Middle frontal gyrus (tissue), 1 donor: Measurements from ENCODE around the gene KRTAP10-5.
"Not testable (repeated sequence)": the region's sequence is repeated elsewhere in the genome, so short reads cannot be mapped to it uniquely, and the experiment has no call there.

Source experiments
- DNase-seq: peaks from one replicate; pipeline ENCODE4 v3.0.0-alpha.2; 2015; ENCODE audit warnings: low spot score; ENCODE audit errors: extremely low spot score

The KRTAP10-5 gene, protein sequence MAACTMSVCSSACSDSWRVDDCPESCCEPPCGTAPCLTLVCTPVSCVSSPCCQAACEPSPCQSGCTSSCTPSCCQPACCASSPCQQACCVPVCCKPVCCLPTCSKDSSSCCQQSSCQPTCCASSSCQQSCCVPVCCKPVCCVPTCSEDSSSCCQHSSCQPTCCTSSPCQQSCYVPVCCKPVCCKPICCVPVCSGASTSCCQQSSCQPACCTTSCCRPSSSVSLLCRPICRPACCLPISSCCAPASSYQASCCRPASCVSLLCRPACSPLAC

DNA sequence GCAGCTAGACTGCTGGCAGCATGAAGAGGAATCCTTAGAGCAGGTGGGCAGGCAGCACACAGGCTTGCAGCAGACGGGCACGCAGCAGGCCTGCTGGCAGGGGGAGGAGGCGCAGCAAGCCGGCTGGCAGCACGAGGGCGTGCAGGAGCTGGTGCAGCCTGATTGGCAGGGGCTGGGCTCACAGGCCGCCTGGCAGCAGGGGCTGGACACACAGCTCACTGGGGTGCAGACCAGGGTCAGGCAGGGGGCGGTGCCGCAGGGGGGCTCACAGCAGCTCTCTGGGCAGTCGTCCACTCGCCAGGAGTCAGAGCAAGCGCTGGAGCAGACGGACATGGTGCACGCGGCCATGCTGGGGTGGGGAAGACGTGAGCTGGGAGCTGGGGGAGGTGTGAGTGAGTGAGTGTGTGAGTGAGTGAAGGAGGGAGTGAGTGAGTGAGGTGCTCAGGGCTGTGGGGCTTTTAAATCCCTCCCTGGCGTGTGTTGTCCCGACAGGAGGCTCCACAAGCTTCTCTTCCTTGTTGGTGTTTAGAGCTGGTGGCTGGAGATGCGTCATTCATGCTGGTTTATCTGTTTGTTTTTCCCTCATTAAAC lies at the start of gene KRTAP10-5:
Gene KRTAP10-5, minus strand, starts transcription at position 374 of the 591 bp plus-strand sequence. Its CDS starts 26 bp downstream, at position 348.
- DNase-seq, result not testable (repeated sequence)

DNA sequence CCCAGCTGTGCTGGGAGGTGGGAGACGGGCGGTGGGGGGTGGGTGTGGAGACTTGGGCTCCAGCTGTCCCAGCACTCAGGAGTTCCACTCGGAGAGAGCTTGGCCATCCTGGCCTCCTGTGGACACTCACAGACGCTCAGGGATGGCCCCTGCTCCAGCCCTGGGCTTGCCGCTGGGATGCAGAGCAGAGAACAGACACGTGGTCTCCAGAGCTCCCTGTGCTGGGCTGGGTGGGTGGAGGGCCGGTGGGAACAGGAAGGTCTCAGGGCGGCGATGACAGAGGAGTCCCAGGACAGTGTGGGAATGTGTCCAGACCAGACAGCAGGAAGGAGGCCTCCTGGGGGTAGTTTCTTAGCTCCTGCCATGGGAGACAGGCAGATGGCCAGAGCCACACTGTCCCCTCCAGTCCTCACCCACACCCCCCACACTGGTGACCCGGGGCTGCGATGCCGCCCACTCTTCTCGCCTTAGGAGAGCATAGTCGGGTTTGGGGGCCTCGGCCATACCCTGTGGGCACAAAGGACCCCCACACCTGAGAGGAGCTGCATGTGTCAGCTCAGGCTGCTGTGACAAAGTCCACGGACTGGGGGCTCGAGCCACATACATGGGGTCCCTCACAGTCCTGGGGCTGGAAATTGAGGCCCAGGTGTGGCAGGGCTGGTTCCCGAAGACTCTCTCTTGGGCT lies 48.4 kb upstream of the KRTAP10-5 start:
- DNase-seq, result no peak

DNA sequence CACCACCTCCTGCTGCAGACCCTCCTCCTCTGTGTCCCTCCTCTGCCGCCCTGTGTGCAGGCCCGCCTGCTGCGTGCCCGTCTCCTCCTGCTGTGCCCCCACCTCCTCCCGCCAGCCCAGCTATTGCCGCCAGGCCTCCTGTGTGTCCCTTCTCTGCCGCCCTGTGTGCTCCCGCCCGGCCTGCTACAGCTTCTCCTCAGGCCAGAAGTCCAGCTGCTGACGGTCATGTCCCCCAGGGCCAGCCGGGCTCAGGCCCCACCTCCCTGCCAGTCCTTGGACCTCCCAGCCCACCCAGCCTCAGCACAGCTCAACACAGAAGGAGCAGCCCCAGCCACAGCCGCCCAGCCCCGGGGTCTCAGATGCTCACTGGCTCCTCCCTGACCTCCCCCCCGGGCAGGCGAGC lies 47.4 kb upstream of the KRTAP10-5 start:
- not testable (repeated sequence) for DNase-seq

DNA sequence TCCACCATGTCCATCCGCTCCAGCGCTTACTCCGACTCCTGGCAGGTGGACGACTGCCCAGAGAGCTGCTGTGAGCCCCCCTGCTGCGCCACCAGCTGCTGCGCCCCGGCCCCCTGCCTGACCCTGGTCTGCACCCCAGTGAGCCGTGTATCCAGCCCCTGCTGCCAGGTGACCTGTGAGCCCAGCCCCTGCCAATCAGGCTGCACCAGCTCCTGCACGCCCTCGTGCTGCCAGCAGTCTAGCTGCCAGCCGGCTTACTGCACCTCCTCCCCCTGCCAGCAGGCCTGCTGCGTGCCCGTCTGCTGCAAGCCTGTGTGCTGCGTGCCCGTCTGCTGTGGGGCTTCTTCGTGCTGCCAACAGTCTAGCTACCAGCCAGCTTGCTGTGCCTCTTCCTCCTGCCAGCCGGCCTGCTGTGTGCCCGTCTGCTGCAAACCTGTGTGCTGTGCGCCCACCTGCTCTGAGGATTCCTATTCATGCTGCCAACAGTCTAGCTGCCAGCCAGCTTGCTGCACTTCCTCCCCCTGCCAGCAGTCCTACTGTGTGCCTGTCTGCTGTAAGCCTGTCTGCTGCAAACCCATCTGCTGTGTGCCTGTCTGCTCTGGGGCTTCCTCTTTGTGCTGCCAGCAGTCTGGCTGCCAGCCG lies 46.9 kb upstream of the KRTAP10-5 start:
- DNase-seq, result not testable (repeated sequence)

DNA sequence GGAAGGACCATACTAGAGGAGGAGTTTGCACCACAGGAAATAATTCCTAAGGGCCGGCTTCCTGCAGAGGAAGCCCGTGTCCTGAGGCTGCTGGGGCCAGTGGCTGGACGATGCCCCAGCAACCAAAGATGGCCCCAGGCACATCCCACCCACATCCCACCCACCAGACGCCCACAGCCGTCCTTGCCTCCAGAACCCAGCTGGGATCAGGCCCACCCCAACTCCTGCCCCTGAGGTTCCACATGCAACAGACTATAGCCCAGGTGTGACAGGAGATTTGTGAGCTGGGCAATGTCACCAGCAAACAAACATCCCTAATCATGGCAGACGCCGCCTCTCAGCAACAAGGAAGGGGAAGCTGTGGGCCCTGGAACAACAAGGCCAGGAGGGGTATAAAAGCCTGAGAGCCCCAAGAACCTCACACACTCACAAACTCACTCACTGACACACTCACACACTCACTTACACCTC lies 46.3 kb upstream of the KRTAP10-5 start, which contains the start of gene KRTAP10-9:
Gene KRTAP10-9, plus strand, starts transcription at position 421 of the 471 bp plus-strand sequence. CDS start 79 bp downstream, outside the sequence.
- DNase-seq, result no peak

DNA sequence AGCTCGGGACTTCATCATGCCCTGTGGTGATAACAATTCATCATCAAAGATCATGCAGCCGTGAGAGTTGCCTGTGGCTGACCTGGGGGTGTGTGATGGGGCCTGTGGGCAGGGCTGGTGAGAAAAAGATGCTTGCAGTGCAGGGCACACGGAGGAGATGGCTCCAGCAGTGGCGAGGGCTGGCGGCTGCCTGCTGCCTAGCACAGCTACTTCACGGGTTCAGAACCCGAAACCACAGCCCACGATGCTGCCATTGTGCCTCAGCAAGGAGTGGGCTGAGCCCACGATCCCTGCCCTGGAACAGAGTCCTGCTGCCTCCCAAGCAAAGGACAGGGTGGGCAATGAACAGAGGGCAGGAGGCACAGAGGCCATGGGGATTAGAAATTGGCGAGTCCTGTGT lies 45.9 kb upstream of the KRTAP10-5 start:
- DNase-seq, result no peak

DNA sequence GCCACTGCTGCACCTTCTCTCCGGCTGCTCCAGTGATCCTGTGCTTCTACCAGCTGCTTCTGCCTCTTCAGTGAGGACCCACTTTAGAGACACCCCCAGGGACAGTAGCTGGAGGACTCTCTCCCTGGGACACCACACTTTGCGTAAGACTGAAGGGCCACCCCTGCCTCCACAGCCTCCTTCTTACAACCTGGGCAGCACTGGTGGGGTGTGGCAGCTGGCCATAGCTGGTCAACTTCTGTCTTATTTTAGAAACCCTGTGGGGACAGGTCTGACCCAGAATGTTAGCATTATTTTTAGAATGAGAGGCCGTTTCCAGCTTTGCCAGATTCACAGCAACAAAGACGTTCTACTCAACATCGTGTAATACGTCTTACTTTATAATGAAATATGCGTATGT lies 45.4 kb upstream of the KRTAP10-5 start:
- no peak for DNase-seq

DNA sequence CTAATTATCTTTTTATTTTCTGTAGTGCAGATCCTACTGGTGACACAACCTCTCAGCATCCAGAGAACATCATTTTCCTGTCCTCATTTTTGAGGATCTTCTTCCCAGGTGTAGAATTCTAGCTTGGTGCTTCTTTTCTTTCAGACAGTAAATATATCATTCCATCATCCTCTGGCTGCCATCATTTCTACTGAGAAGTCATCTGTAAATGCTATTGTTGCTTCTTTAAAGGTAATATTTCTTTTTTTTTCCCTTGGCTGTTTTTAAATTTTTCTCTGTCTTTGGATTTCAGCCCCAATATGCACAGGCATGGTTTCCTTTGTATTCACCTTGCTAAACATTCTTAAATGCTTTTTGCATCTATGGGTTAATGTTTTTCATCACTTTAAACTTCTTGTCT lies 43.2 kb upstream of the KRTAP10-5 start:
- no peak for DNase-seq

DNA sequence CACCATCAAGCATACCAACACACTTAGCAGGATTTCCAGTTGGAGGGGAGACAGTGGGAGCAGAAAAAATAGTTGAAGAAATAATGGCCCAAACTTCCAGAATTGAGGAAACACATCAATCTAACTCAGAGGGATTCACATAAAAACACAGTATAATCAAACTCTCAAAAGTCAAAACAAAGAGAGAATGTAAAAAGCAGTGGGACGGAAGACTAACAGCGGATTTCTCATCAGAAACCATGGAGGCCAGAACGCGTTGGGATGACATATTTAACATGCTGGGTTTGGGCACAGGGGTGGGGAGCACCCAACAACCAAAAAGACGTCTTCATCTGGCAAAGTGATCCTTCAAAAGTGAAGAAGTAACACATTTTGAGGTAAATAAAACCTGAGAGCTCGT lies 39.5 kb upstream of the KRTAP10-5 start:
- no peak for DNase-seq

DNA sequence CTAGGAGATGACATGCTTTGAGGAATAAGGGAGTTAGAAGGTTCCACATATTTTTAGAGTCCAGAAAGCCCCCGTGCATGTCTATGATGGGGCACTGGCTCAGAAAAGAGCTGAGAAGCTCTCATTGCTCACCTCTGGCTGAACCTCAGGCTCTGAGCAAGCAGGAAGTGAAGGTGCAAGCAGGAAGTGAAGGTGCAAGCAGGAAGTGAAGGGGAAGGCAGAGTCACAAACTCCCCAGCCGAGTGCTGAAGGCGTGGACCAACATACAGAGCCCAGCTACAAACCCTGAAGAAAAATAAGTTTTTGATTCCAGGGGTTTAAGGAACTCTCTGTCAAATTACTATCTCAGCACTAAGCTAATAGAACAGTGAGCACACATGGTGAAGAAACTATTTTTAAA lies 38.5 kb upstream of the KRTAP10-5 start:
- no peak for DNase-seq

DNA sequence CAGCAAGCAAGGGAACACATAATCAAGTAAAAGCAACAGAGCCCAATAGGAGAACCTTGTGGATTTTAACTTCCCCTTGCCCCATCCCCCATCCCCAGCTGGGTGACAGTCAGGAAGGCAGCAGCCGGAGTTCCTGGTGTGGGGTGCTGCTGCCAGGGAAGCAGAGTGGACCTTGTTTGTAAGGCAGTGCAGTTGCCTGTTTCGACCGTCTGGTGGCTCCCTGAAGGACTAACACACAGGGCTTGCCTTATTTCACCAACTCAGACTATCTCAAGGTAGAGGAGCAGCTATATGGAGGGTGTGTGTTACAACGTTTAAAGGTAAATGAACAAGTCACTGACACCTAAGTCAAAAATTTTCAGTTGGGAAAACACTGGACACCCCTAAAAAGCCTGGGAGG lies 38.1 kb upstream of the KRTAP10-5 start:
- no peak for DNase-seq

DNA sequence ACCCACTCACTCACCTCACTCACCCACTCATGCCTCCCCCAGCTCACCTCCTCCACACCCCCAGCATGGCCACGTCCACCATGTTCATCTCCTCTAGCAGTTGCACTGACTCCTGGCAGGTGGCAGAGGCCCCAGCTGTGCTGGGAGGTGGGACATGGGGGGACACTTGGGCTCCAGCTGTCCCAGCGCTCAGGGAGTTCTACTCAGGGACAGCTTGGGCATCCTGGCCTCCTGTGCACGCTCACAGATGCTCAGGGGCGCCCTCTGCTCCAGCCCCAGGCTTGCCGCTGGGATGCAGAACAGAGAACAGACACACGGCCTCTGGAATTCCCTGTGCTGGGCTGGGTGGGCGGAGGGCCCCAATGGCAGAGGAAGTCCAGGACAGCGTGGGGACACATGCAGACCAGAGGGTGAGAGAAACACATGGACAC lies 36.7 kb upstream of the KRTAP10-5 start:
- no peak for DNase-seq

DNA sequence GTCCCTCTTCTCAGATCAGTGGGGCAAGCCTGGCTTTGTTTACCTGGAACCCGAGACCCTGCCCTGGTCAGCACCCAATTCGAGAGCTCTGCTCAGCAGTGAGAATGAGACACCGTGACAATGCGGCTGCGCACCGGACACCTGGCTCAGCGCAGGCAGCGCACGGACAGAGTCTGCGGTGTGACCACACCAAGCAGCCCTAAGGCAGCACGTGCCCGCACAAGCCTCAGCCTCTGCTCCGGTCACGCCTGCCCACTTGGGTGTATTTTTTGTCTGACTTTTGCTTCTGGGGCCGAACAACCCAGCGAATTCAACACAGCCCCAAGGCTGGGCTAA lies 36.2 kb upstream of the KRTAP10-5 start:
- DNase-seq, result no peak

DNA sequence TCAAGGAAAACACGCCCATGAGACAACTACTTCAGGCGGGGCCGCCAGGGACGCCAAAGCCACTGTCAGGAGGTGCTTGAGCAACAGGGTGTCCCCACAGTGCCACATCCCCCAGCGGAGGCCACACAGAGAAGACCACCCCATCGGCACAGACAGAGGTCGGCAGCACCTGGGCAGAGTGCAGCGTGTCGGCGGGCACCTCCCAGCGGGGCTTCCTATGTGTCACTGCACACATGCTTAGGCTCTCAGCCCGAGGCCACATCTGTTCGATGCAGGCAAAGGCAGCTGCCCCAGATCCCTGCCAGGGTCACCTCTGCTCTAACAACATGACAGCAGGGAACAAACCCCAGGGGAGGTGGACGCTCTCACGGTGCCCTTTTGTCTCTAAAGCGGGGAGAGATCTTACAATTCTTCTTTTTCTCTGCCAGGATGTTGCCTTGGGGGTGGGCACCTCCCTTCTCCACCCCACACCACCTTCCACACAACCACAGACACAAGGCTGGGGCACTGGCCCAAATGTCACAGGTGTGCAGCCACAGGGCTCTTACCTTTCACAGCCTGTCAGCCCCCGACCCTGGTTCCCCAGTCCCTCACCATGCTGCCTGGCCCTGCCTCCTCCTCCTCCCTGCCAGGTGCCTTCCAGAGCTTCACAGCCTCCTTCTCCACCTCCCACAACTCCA lies 35.6 kb upstream of the KRTAP10-5 start:
- DNase-seq, result no peak

DNA sequence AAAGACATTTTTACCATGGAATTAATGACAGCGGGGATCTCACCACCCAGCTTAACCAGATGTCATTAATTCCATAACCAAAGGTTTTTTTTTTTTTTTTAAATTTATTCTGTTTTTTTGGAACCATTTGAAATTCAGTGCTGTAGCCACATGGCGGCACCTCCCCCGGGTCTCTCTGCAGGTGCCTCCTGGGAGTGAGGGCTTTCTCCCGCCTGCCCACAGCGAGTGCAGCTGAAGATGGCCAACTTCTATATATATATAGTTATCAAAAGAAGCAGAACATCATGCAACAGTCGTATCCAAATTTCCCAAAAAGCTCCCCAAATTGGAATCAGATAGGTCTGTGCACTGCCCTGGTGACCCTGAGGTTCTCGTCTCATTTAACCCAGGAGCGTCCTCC lies 35.1 kb upstream of the KRTAP10-5 start:
- no peak for DNase-seq

DNA sequence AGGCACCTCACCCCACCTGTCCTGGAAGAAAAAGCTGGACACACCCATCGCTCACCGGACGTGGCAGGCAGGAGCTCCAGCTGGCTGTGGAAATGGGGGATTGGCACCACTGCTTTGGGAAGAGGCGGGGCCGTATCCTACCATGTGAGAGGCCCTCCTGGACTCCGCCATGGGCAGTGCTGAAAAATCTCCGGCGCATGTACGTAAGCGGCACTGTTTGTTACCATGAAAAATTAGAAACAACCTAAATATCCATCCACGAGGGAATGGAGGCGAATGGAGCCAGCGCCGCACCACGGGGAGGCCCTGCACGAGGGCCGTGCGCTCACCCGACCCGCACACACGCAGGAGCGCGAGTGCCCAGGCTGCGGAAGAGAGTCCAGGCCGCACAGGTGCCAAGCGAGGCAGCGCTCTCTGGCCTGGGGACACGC lies 34.6 kb upstream of the KRTAP10-5 start:
- no peak for DNase-seq

DNA sequence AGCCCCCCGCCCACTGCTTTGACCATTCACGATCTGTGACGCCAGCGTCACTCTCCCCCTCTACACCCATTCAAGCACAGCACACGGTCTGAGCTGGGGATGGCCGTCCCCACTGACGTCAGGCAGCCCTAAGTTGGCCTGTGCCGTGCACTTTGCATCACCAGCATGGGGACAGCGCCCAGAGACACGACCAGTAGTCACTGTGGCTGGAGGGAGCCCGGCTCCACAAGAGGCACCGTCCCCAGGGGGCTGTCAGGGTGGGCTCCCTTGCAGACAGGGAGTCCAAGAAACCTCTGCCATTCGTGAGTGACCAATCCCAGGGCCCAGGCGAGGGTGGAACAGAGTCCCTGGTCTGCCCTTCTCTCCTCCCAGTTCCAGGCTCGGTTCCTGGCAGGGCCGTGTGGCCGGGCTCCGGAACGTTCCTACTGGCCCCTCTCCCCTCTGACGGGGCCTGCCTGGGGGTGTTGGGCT lies 33.8 kb upstream of the KRTAP10-5 start:
- no peak for DNase-seq

DNA sequence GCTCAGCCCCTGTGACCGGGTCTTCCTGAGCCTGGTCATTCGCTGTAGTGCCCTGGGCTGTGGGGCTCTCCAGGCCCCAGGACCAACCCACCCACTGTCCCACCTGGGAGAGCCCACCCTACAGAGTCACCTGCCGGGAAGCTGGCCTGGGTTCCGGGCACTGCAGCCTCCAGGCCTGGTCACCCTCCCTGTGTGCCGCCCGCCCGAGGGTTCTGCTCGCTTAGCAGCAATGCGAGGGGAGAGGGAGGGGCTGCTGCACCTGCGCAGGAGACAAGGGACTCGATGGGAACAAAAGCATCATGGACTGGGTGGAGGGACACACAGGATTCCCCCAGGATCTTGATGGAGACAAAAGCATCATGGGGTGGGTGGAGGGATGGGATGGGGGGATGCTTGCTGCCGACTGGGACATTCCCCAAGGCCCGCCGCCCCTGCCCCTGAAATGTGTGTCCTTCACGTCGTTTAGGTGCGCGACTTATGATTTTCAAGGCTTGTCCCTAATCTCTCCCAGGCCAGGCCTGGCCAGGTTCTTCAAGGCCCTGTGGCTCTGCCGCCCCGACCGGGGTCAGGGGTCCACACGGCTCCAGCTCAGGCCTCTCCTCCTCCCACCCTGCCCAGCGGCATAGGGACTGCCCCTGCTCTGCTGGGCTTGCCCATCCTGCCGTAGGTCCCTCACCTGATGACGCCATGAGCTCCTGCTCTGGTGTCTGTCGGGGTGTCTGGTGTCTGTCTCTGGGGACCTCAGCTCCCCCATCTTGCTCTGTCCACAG lies 33.2 kb upstream of the KRTAP10-5 start:
- no peak for DNase-seq

DNA sequence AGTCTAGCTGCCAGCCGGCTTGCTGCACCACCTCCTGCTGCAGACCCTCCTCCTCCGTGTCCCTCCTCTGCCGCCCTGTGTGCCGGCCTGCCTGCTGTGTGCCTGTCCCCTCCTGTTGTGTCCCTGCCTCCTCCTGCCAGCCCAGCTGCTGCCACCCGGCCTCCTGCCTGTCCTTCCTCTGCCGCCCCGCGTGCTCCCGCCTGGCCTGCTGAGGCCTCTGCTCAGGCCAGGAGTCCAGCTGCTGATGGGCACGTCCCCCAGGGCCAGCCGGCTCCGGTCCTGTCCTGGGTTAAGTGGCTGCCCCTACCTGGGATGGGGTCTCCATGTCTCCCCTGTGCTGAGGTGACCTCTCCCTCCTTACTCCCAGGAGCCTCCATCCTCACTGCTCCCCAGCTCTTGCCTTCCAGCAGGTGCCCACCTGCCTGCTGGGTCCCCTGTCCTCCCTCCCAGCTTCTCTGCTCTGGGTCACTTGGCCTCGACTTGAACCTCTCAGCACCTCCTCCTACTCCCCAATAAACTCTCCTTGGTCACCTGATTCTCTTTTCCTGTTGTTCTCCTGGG lies 32.3 kb upstream of the KRTAP10-5 start:
- DNase-seq, result no peak

DNA sequence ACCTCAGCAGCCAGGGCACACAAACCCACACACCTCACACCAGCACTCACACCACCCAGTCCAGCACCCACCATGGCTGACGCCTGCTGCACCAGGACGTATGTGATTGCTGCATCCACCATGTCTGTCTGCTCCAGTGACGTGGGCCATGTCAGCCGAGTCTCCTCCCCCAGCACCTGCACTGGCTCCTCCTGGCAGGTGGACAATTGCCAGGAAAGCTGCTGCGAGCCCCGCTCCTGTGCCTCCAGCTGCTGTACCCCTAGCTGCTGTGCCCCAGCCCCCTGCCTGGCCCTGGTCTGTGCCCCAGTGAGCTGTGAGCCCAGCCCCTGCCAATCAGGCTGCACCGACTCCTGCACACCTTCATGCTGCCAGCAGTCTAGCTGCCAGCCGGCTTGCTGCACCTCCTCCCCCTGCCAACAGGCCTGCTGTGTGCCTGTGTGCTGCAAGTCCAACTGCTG lies 31.7 kb upstream of the KRTAP10-5 start, which contains the start of gene KRTAP10-8:
Gene KRTAP10-8, plus strand, starts transcription at position 51 of the 458 bp plus-strand sequence. Its CDS starts 22 bp downstream, at position 73.
- DNase-seq, result no peak
